ENCODE results near the gene FERMT1. TPM values are rescaled to one million over a fixed set of nuclear protein-coding genes. Genes with fewer than 3 reads are reported as not detected.

The FERMT1 gene
- total and polyA plus RNA-seq, 2 of the 4 experiments (the other 2 are of a cell fraction): 1.8 to 2.3 TPM

DNA sequence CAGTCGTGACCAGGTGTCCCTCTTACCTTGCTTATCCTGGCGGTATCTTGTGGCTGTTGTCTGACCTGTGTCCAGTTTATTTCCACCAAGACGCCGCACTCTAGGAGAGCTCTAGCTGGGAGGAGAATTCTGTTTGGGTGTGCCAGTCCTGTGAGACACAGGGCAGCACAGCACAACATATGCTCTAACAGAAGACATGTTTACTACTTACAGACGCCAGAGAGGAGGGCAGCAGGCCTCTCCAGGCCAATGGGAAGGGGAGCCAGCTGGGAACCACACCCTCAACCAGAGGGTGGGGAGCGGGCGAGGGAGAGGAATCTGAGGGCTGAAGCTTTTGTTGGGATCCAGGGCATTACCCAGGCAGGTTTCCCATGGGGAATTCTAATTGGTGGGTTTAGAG lies 25.2 kb upstream of the FERMT1 start:
- Histone ChIP-seq H4K20me1 (ENCODE audit: insufficient read depth, low read length) (no peaks in the 10 kb centered on the region), H3K9me3 (ENCODE audit: control insufficient read depth, insufficient read depth, low read length) (0 out of 2 replicates have a peak, but pooled peaks cover 2% of the 10 kb centered on the region), H3K56ac (ENCODE audit: extremely low read depth, insufficient read depth, low read length) (no peak overlapping the region), H2BK5ac (ENCODE audit: low read depth, low read length, poor library complexity, severe bottlenecking) (no peak overlapping the region), H2AK9ac (replicated peaks; ENCODE audit: low read depth, low read length, poor library complexity) (no peak overlapping the region), H2AFZ (replicated peaks; ENCODE audit: low read length, poor library complexity) (no peak overlapping the region), H3K36me3 (ENCODE audit: control insufficient read depth, insufficient read depth, low read length) (no peaks in the 10 kb centered on the region), H3K4me1 (ENCODE audit: control insufficient read depth, insufficient read depth, low read length) (no peaks in the 10 kb centered on the region), H3K9me1 (ENCODE audit: insufficient read depth, low read length) (no peaks in the 10 kb centered on the region), H3K4ac (ENCODE audit: low read depth, low read length) (no peak overlapping the region), H3K27ac (ENCODE audit: insufficient read depth, low read length) (no peak overlapping the region), H2AK5ac (ENCODE audit: low read depth, low read length) (no peak overlapping the region), H3K23ac (ENCODE audit: low read depth, low read length) (no peak overlapping the region), H3K4me3 (ENCODE audit: insufficient read depth, low read depth, low read length) (no peak overlapping the region), H3K4me2 (ENCODE audit: low read depth, low read length) (no peak overlapping the region), H4K91ac (ENCODE audit: insufficient read depth, low read depth, low read length) (no peak overlapping the region), H2BK15ac (ENCODE audit: low read depth, low read length) (no peak overlapping the region), H2BK20ac (ENCODE audit: low read depth, low read length) (no peak overlapping the region), H4K5ac (ENCODE audit: low read depth, low read length) (no peak overlapping the region), H3K18ac (ENCODE audit: low read depth, low read length) (no peak overlapping the region), H3K14ac (replicated peaks; ENCODE audit: low read depth, low read length) (no peak overlapping the region), H4K8ac (ENCODE audit: low read depth in 2 of 2, low read length in 2 of 2) (no peak overlapping the region), H3K79me1 (ENCODE audit: low read depth in 1 of 2, low read length in 2 of 2) (no peaks in the 10 kb centered on the region), H2BK120ac (ENCODE audit: low read depth, low read length) (no peak overlapping the region), H3K27me3 (ENCODE audit: control insufficient read depth, insufficient read depth, low read length) (no peaks in the 10 kb centered on the region), H3K9ac (ENCODE audit: low read depth, low read length) (no peak overlapping the region)
- WGBS, 2 experiments (ENCODE audit: extremely low coverage in 2 of 2, insufficient read length in 1 of 2): no CpG with 5 or more reads among the region's 7 CpGs
- TF ChIP-seq MAZ (IDR thresholded peaks at IDR 0.05; ENCODE audit: borderline replicate concordance, low read depth, low read length): no peak
- no peak for TF ChIP-seq MAFK (IDR thresholded peaks at IDR 0.05; ENCODE audit: low read depth, low read length)
- no peak for TF ChIP-seq RFX5 (IDR thresholded peaks at IDR 0.05; ENCODE audit: low read depth, low read length)
- no peak for TF ChIP-seq MXI1 (IDR thresholded peaks at IDR 0.05; ENCODE audit: borderline replicate concordance, low read depth, low read length)
- DNase-seq: no peak
- ChIA-PET CTCF (no interaction called here), POLR2A (ENCODE audit: unreplicated experiment) (no interaction called here)
- dilution Hi-C loops (cut with HindIII; ENCODE audit: low sequenced_read_pairs, unreplicated experiment): no loop called here
- no peak for ATAC-seq (ENCODE audit: low read depth)
- intact Hi-C loops (cut with micrococcal nuclease): no loop called here
- in situ Hi-C loops (cut with MboI; ENCODE audit: low sequenced_read_pairs): loop anchor here (10.0 kb wide), 1 partner anchor 1137 kb away; no protein-coding TSS in a partner anchor
- BruUV-seq (replicated peaks): no TSS peak
